ENCODE results near the gene TAS2R50. TPM values are rescaled to one million over a fixed set of nuclear protein-coding genes. Genes with fewer than 3 reads are reported as not detected.
"Not testable (repeated sequence)": the region's sequence is repeated elsewhere in the genome, so short reads cannot be mapped to it uniquely, and the experiment has no call there.

TAS2R50 gene
- 1 to 10 TPM; 4.0 to 6.2 (median 4.2) TPM for total RNA-seq

- TF ChIP-seq CTCF (IDR thresholded peaks at IDR 0.05) (no peak), POLR2A (IDR thresholded peaks at IDR 0.05) (no peak), POLR2AphosphoS5 (IDR thresholded peaks at IDR 0.05) (no peak)
- intact Hi-C loops (cut with DNase I; ENCODE audit: low total_unique reads), result no loop called here
- Histone ChIP-seq H3K27me3 (no peaks in the 10 kb centered on the region), H3K4me1 (no peaks in the 10 kb centered on the region), H3K9me3 (no peaks in the 10 kb centered on the region), H3K4me3 (no peak within 1 kb of the TSS), H3K36me3 (no peaks in the 10 kb centered on the region), H3K27ac (no peak within 1 kb of the TSS)
- no peak for DNase-seq (ENCODE audit: low spot score in 2 of 2)
Measured at GRCh38 chr12:10986812-10987211, at the start of gene TAS2R50. Gene TAS2R50, minus strand, starts transcription at chr12:10986912. Its CDS starts 52 bp downstream, at chr12:10986860.

DNA sequence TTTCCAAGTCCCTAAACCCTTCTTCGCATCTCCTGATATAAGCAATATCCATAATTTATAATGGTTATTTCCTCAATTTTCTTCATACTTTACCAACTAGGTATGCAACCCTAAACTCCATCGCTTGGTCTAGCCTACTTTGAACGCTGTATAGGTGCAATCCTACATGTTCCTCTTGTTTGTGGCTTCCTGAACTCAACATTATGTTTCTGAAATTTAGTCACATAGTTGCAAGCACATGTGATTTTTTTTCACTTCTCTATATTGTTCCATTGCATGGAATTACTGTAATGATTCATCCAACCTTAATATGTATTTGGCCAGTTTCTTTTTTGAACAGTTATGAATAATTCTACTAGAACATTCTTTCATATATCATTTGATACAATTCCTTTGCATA lies 47.2 kb upstream of the TAS2R50 start:
- H3K4me3 ChIP-seq; DNase-seq (ENCODE audit: low spot score in 2 of 2); H3K27me3 ChIP-seq; intact Hi-C loops (cut with DNase I; ENCODE audit: low total_unique reads); H3K36me3 ChIP-seq; H3K27ac ChIP-seq; H3K9me3 ChIP-seq; H3K4me1 ChIP-seq: not testable (repeated sequence)

- Histone ChIP-seq H3K4me3 (no peak within 1 kb of the TSS), H3K4me1 (no peaks in the 10 kb centered on the region), H3K27ac (no peak within 1 kb of the TSS), H3K36me3 (no peaks in the 10 kb centered on the region), H3K9me3 (no peaks in the 10 kb centered on the region), H3K27me3 (no peaks in the 10 kb centered on the region)
- no peak for DNase-seq (ENCODE audit: low spot score in 2 of 2)
- TF ChIP-seq CTCF (IDR thresholded peaks at IDR 0.05) (no peak), POLR2AphosphoS5 (IDR thresholded peaks at IDR 0.05) (no peak), POLR2A (IDR thresholded peaks at IDR 0.05) (no peak)
- intact Hi-C loops (cut with DNase I; ENCODE audit: low total_unique reads), result no loop called here
Measured at GRCh38 chr12:11031307-11031706, 44.6 kb upstream of the TAS2R50 start, which contains the start of gene TAS2R31. Gene TAS2R31, minus strand, starts transcription at chr12:11031407. Its CDS starts 72 bp downstream, at chr12:11031335.

GRCh38 chr12:11026118-11026517 lies 39.4 kb upstream of the TAS2R50 start:
- Histone ChIP-seq H3K9me3 (no peaks in the 10 kb centered on the region), H3K27me3 (no peaks in the 10 kb centered on the region), H3K4me3 (no peak overlapping the region), H3K36me3 (no peaks in the 10 kb centered on the region), H3K4me1 (no peaks in the 10 kb centered on the region), H3K27ac (no peak overlapping the region)
- no peak for DNase-seq (ENCODE audit: low spot score in 2 of 2)
- intact Hi-C loops (cut with DNase I; ENCODE audit: low total_unique reads), result no loop called here
- no peak for TF ChIP-seq POLR2AphosphoS5 (IDR thresholded peaks at IDR 0.05)
- TF ChIP-seq CTCF (IDR thresholded peaks at IDR 0.05), result no peak
- TF ChIP-seq POLR2A (IDR thresholded peaks at IDR 0.05), result no peak

GRCh38 chr12:11023387-11023786 lies 36.7 kb upstream of the TAS2R50 start:
- intact Hi-C loops (cut with DNase I; ENCODE audit: low total_unique reads), result no loop called here
- no peak for DNase-seq (ENCODE audit: low spot score in 2 of 2)
- TF ChIP-seq POLR2A (IDR thresholded peaks at IDR 0.05) (no peak), CTCF (IDR thresholded peaks at IDR 0.05) (no peak), POLR2AphosphoS5 (IDR thresholded peaks at IDR 0.05) (no peak)
- no peaks in the 10 kb centered on the region for H3K9me3 ChIP-seq
- H3K27me3 ChIP-seq, result no peaks in the 10 kb centered on the region
- no peaks in the 10 kb centered on the region for H3K36me3 ChIP-seq
- no peaks in the 10 kb centered on the region for H3K4me1 ChIP-seq
- H3K4me3 ChIP-seq, result no peak overlapping the region
- H3K27ac ChIP-seq, result no peak overlapping the region

- Histone ChIP-seq H3K4me1 (no peaks in the 10 kb centered on the region), H3K4me3 (no peak within 1 kb of the TSS), H3K9me3 (no peaks in the 10 kb centered on the region), H3K27me3 (no peaks in the 10 kb centered on the region), H3K27ac (no peak within 1 kb of the TSS), H3K36me3 (no peaks in the 10 kb centered on the region)
- intact Hi-C loops (cut with DNase I; ENCODE audit: low total_unique reads), result no loop called here
- TF ChIP-seq POLR2AphosphoS5 (IDR thresholded peaks at IDR 0.05) (no peak), CTCF (IDR thresholded peaks at IDR 0.05) (no peak), POLR2A (IDR thresholded peaks at IDR 0.05) (no peak)
- no peak for DNase-seq (ENCODE audit: low spot score in 2 of 2)
Measured at GRCh38 chr12:11022520-11022919, 35.8 kb upstream of the TAS2R50 start, which contains the start of gene TAS2R19. Gene TAS2R19, minus strand, starts transcription at chr12:11022620. Its CDS starts 49 bp downstream, at chr12:11022571.

Data from breast epithelium (tissue), 4 donors.